OCI-LY7 (cell line): ENCODE results near the gene TRMT11. TPM values are rescaled to one million over a fixed set of nuclear protein-coding genes. Genes with fewer than 3 reads are reported as not detected.

Source experiments
- BruUV-seq: library from RNA; stranded (reverse); fragments of 400-500 nt; replicated peaks from 2 replicates; lab custom pipeline; 2021; lab: Mats Ljungman, UMichigan
- CTCF ChIA-PET: fragments of 300-600 bp; sonication (Branson Sonifier 250); formaldehyde crosslinking; loops from one replicate; lab custom pipeline; 2022; ENCODE audit warnings: antibody characterized with exemption; ENCODE audit not compliant: unreplicated experiment; lab: Charles Lee
- POLR2A ChIA-PET: fragments of 300-600 bp; sonication (Branson Sonifier 250); formaldehyde crosslinking; loops from one replicate; lab custom pipeline; 2022; ENCODE audit warnings: antibody characterized with exemption; lab: Charles Lee
- DNase-seq: peaks from one replicate; pipeline ENCODE4 v3.0.0-alpha.2; 2015; ENCODE audit warnings: low spot score
- H2AFZ ChIP-seq: fragments of 200-600 bp; sonication (generic), shearing (Covaris generic); 2 replicates; pipeline ENCODE4 v1.6.1; 2014; ENCODE audit warnings: mild to moderate bottlenecking, antibody characterized with exemption, low read length, moderate library complexity
- H3K27ac ChIP-seq: fragments of 200-600 bp; sonication (generic); 2 replicates; pipeline ENCODE4 v1.5.1; 2014; ENCODE audit warnings: mixed run types, low read depth, mild to moderate bottlenecking, moderate library complexity, low read length, inconsistent platforms; ENCODE audit not compliant: poor library complexity, severe bottlenecking
- H3K36me3 ChIP-seq: fragments of 200-600 bp; sonication (generic); 2 replicates; pipeline ENCODE4 v1.6.1; 2014; ENCODE audit warnings: mild to moderate bottlenecking, antibody characterized with exemption, low read length, moderate library complexity, mixed read lengths; ENCODE audit not compliant: insufficient read depth
- H3K4me1 ChIP-seq: fragments of 200-600 bp; sonication (generic); 2 replicates; pipeline ENCODE4 v1.5.1; 2014; ENCODE audit warnings: mild to moderate bottlenecking, low read length; ENCODE audit not compliant: insufficient read depth, poor library complexity, severe bottlenecking
- H3K4me2 ChIP-seq: fragments of 200-600 bp; sonication (generic); 2 replicates; pipeline ENCODE4 v1.6.1; 2014; ENCODE audit warnings: mild to moderate bottlenecking, low read length
- H3K4me3 ChIP-seq: fragments of 200-600 bp; sonication (generic); 2 replicates; pipeline ENCODE4 v1.5.1; 2014; ENCODE audit warnings: mild to moderate bottlenecking, low read depth, low read length; ENCODE audit not compliant: poor library complexity, severe bottlenecking
- H3K79me2 ChIP-seq: fragments of 200-600 bp; sonication (generic); 2 replicates; pipeline ENCODE4 v1.6.1; 2016; ENCODE audit warnings: low read depth, mild to moderate bottlenecking, low read length, moderate library complexity, mixed read lengths; ENCODE audit not compliant: insufficient read depth
- H3K9me2 ChIP-seq: fragments of 200-600 bp; sonication (generic); 2 replicates; pipeline ENCODE4 v1.6.1; 2016; ENCODE audit warnings: mild to moderate bottlenecking, low read length, mixed read lengths; ENCODE audit not compliant: insufficient read depth
- H3K9me3 ChIP-seq: fragments of 200-600 bp; sonication (generic); 2 replicates; pipeline ENCODE4 v1.6.1; 2014; ENCODE audit warnings: mild to moderate bottlenecking, mixed run types, low read length, mixed read lengths
- H4K20me1 ChIP-seq: fragments of 200-600 bp; sonication (generic); 2 replicates; pipeline ENCODE4 v1.6.1; 2014; ENCODE audit warnings: mild to moderate bottlenecking, antibody characterized with exemption, low read length, moderate library complexity, mixed read lengths; ENCODE audit not compliant: insufficient read depth
- CTCF ChIP-seq: fragments of 200-600 bp; sonication (generic); conservative IDR thresholded peaks from 2 replicates; pipeline ENCODE4 v1.5.1; 2014; ENCODE audit warnings: mild to moderate bottlenecking, antibody characterized with exemption, low read length, moderate library complexity, mixed read lengths
- EZH2phosphoT487 ChIP-seq: fragments of 200-600 bp; sonication (generic); IDR thresholded peaks from 2 replicates; pipeline ENCODE4 v1.6.1; 2018; ENCODE audit warnings: low read depth, borderline replicate concordance, mild to moderate bottlenecking, mixed run types, antibody characterized with exemption, low read length, moderate library complexity, mixed read lengths
- intact Hi-C: fragments of 100-400 bp; cut with micrococcal nuclease; formaldehyde crosslinking; loops from one replicate; pipeline ENCODE4 v1.10.0; 2022; ENCODE audit not compliant: unreplicated experiment
- total RNA-seq, 2 experiments: library from RNA; depleted of rRNA in 1 of 2; stranded (reverse); fragments of >200 nt in 1 of 2; shearing (Covaris generic) in 1 of 2; gene quantifications; 2 replicates each; pipeline ENCODE4 v1.2.3, GENCODE V29; 2014 to 2022

Gene TRMT11
- total RNA-seq, 2 experiments from 2014 or later, result 32.9 to 46.8 TPM

- peaks cover 79% of the 10 kb centered on the region for H3K36me3 ChIP-seq
These were observed 16.7 kb downstream of the TRMT11 start for GRCh38 chr6:126002755-126003679.

DNA sequence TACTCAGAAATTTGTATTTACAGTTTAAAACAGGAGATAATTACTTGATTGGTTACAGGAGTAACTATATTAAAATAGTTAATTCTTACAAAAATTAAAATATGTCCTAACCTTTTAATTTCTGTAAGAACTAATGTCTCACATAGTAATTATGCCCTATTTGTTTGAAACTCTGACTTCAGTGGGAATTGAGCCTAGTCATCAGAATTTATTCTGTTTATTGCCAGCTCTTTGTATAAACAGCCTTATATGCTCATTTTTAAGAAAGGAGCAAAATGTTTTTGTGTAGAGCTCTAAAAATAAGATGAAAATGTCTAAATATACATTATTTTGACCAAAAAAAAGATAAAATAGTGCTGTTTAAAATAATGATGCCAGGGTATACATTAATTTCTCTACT is 21.5 kb downstream of the TRMT11 start:
- Histone ChIP-seq H4K20me1 (no peaks in the 10 kb centered on the region), H3K4me3 (no peak overlapping the region), H3K9me2 (no peaks in the 10 kb centered on the region), H3K9me3 (no peaks in the 10 kb centered on the region), H3K79me2 (no peaks in the 10 kb centered on the region), H3K36me3 (peaks cover 73% of the 10 kb centered on the region), H3K4me1 (no peaks in the 10 kb centered on the region), H3K4me2 (no peak overlapping the region), H3K27ac (no peak overlapping the region), H2AFZ (no peak overlapping the region)
- no TSS peak for BruUV-seq
- intact Hi-C loops, result no loop called here
- ChIA-PET POLR2A (interaction anchor here (0.7 to 2.1 kb wide), 3 partner anchors 10 to 16 kb away, joined by 3 to 5 read pairs (median 3); no protein-coding TSS in a partner anchor), CTCF (no interaction called here)
- no peak for DNase-seq
- TF ChIP-seq EZH2phosphoT487, result no peak
- TF ChIP-seq CTCF, result no peak

More at GRCh38 chr6:126002755-126003679, 16.7 kb downstream of the TRMT11 start:
- H3K27ac ChIP-seq, result no peak overlapping the region
- H3K9me3 ChIP-seq, result no peaks in the 10 kb centered on the region
- H3K4me1 ChIP-seq, result no peaks in the 10 kb centered on the region
- DNase-seq, result no peak
- ChIA-PET CTCF (interaction anchor here (0.8 kb wide), 1 partner anchor 16 kb away, joined by 3 read pairs; no protein-coding TSS in a partner anchor), POLR2A (interaction anchor here (1.5 kb wide), 1 partner anchor 16 kb away, joined by 5 read pairs; the partner anchor contains the start of gene TRMT11)
- no peaks in the 10 kb centered on the region for H3K79me2 ChIP-seq
- no peak overlapping the region for H3K4me3 ChIP-seq
- H2AFZ ChIP-seq, result no peak overlapping the region
- intact Hi-C loops, result no loop called here
- BruUV-seq, result no TSS peak
- no peaks in the 10 kb centered on the region for H3K9me2 ChIP-seq
- no peaks in the 10 kb centered on the region for H4K20me1 ChIP-seq
- H3K4me2 ChIP-seq, result no peak overlapping the region
- TF ChIP-seq EZH2phosphoT487, result no peak
- no peak for TF ChIP-seq CTCF

- TF ChIP-seq CTCF (no peak), EZH2phosphoT487 (no peak)
- no peaks in the 10 kb centered on the region for H3K4me1 ChIP-seq
- H3K79me2 ChIP-seq, result no peaks in the 10 kb centered on the region
- ChIA-PET POLR2A (interaction anchor here (1.0 kb wide), 1 partner anchor 79 kb away, joined by 3 read pairs; no protein-coding TSS in a partner anchor), CTCF (no interaction called here)
- intact Hi-C loops, result no loop called here
- no peak overlapping the region for H3K4me3 ChIP-seq
- no peak overlapping the region for H3K27ac ChIP-seq
- H3K4me2 ChIP-seq, result no peak overlapping the region
- BruUV-seq, result no TSS peak
- DNase-seq, result no peak
- H3K9me2 ChIP-seq, result no peaks in the 10 kb centered on the region
- peaks cover 73% of the 10 kb centered on the region for H3K36me3 ChIP-seq
- H2AFZ ChIP-seq, result no peak overlapping the region
- H3K9me3 ChIP-seq, result no peaks in the 10 kb centered on the region
- H4K20me1 ChIP-seq, result no peaks in the 10 kb centered on the region
These were observed 23.7 kb downstream of the TRMT11 start for GRCh38 chr6:126010040-126010439.
